ENCODE data around the gene PANK1. TPM values are rescaled to one million over a fixed set of nuclear protein-coding genes. Genes with fewer than 3 reads are reported as not detected.

The PANK1 gene
- total RNA-seq, 4 donors from 2014 or later = 4.6 to 51.6 (median 36.1) TPM

DNA sequence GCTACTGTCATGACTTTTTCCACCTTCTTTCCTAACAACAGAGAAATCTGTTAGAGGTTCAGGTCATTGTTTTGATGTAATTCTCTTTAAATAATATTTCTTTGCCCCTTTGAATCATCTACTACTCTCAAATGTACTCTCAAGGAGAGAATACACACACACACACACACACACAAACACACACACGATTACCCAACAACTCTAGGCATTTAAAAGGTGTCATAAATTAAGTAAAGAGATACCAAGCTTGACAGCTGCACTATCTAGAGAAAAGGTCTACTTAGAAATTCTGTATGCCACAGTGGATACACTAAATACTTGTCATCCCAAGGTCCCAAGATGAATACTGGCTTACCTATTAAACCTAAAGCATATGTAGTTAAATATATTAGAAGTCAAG lies 4.8 kb downstream of the PANK1 start:
- in situ Hi-C loops (cut with MboI; ENCODE audit: low pct_ligation_motif_present in 1 of 4, low pct_unique_long_range_greater_than_20kb in 1 of 4, low sequenced_read_pairs in 3 of 4) (no loop called here), intact Hi-C loops (cut with DNase I; ENCODE audit: low total_unique reads) (loop anchor here (5.0 kb wide), 1 partner anchor 62 kb away; the partner anchor contains the start of gene KIF20B)
- Histone ChIP-seq H3K27me3 (no peaks in the 10 kb centered on the region), H3K4me3 (no peak overlapping the region), H3K36me3 (no peaks in the 10 kb centered on the region), H3K9me3 (no peaks in the 10 kb centered on the region), H3K4me1 (peaks cover 0 to 12% (median 6%) of the 10 kb centered on the region in 4 donors), H3K27ac (no peak overlapping the region)
- no peak for TF ChIP-seq POLR2AphosphoS5 (IDR thresholded peaks at IDR 0.05)
- TF ChIP-seq, protein P1, sequence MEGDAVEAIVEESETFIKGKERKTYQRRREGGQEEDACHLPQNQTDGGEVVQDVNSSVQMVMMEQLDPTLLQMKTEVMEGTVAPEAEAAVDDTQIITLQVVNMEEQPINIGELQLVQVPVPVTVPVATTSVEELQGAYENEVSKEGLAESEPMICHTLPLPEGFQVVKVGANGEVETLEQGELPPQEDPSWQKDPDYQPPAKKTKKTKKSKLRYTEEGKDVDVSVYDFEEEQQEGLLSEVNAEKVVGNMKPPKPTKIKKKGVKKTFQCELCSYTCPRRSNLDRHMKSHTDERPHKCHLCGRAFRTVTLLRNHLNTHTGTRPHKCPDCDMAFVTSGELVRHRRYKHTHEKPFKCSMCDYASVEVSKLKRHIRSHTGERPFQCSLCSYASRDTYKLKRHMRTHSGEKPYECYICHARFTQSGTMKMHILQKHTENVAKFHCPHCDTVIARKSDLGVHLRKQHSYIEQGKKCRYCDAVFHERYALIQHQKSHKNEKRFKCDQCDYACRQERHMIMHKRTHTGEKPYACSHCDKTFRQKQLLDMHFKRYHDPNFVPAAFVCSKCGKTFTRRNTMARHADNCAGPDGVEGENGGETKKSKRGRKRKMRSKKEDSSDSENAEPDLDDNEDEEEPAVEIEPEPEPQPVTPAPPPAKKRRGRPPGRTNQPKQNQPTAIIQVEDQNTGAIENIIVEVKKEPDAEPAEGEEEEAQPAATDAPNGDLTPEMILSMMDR (IDR thresholded peaks at IDR 0.05) = no peak
- TF ChIP-seq POLR2A (IDR thresholded peaks at IDR 0.05) = no peak
- TF ChIP-seq EP300 (IDR thresholded peaks at IDR 0.05; ENCODE audit: low read depth) = no peak
- no peak for DNase-seq
- WGBS, 2 donors (ENCODE audit: low coverage in 1 of 2) = 25 to 69% methylated on average over 1 of the region's 1 CpG

DNA sequence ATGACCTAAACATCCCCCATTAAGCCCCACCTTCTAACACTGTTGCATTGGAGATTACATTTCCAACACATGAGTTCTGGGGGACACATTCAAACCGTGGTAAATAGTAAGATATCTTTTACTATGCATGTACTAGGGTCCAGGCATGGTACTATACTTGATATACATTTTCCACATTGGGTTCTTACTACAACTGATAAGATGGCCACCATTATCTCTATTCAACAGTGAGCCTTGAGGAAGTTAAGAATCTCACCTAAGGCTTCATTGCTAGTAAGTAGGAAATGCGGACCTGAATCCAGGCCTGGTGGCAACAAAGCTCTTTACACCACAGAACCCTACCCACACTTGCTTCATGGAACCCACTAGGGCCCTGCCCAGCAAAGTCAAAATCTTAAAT lies 5.7 kb downstream of the PANK1 start:
- 92 to 100% methylated on average over 1 to 2 of the region's 2 CpGs for WGBS, 2 donors (ENCODE audit: low coverage in 1 of 2)
- in situ Hi-C loops (cut with MboI; ENCODE audit: low pct_ligation_motif_present in 1 of 4, low pct_unique_long_range_greater_than_20kb in 1 of 4, low sequenced_read_pairs in 3 of 4) = no loop called here
- H3K27ac ChIP-seq = no peak overlapping the region

DNA sequence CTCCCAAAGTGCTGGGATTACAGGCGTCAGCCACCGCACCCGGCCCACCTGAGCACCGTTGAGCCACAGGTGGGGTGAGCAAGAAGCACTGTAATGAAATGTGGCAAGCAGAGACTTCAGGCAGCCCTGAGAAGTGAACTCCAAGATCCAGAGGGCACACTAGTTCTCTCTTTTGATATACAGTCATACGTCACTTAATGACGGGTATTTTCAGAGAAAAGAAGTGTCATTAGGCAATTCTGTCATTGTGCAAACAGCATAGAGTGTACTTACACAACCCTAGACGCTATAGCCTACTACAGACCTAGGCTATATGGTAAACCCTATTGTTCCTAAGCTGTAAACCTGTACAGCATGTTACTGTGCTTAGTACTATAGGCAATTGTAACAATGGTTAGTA lies 7.9 kb downstream of the PANK1 start:
- WGBS, 2 donors (ENCODE audit: low coverage in 1 of 2) = 85 to 91% methylated on average over 2 to 7 of the region's 7 CpGs
- Histone ChIP-seq H3K27ac (no peak overlapping the region), H3K27me3 (no peaks in the 10 kb centered on the region), H3K9me3 (no peaks in the 10 kb centered on the region), H3K4me1 (peaks cover 0 to 3% (median 0%) of the 10 kb centered on the region in 4 donors), H3K36me3 (no peaks in the 10 kb centered on the region), H3K4me3 (no peak overlapping the region)
- TF ChIP-seq POLR2A (IDR thresholded peaks at IDR 0.05) = no peak
- in situ Hi-C loops (cut with MboI; ENCODE audit: low pct_ligation_motif_present in 1 of 4, low pct_unique_long_range_greater_than_20kb in 1 of 4, low sequenced_read_pairs in 3 of 4) = no loop called here
- intact Hi-C loops (cut with DNase I; ENCODE audit: low total_unique reads) = no loop called here
- DNase-seq = no peak

More for the DNA sequence above, 5.7 kb downstream of the PANK1 start:
- Histone ChIP-seq H3K9me3 (no peaks in the 10 kb centered on the region), H3K27me3 (no peaks in the 10 kb centered on the region), H3K4me1 (peaks cover 0 to 12% (median 6%) of the 10 kb centered on the region in 4 donors), H3K4me3 (no peak overlapping the region), H3K36me3 (no peaks in the 10 kb centered on the region)
- TF ChIP-seq EP300 (IDR thresholded peaks at IDR 0.05; ENCODE audit: low read depth) (no peak), POLR2AphosphoS5 (IDR thresholded peaks at IDR 0.05) (no peak), POLR2A (IDR thresholded peaks at IDR 0.05) (no peak)
- TF ChIP-seq, protein P1 (IDR thresholded peaks at IDR 0.05) = no peak
- no peak for DNase-seq
- intact Hi-C loops (cut with DNase I; ENCODE audit: low total_unique reads) = no loop called here

DNA sequence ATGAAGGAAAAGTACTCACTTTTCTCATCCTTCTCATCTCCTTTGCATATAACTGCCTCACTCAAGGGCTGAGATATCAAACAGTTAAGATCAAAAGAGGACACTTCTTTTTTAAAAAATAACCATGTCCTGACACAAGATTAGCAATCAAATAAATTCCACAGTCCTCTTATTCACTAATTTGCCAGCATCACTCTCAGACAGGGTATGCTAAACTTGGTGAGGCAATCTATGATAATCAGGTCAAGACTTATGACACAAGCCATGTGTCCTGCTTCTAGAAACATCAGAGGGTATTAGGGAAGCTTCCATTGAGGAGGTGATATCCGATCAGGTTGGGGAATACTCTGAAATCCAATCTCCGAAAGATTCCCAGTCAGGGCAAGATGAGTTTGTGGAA lies 10.4 kb downstream of the PANK1 start:
- TF ChIP-seq POLR2AphosphoS5 (IDR thresholded peaks at IDR 0.05) = no peak
- no peak for TF ChIP-seq EP300 (IDR thresholded peaks at IDR 0.05; ENCODE audit: low read depth)
- no peak for TF ChIP-seq POLR2A (IDR thresholded peaks at IDR 0.05)
- TF ChIP-seq, protein P1 (IDR thresholded peaks at IDR 0.05) = no peak
- in situ Hi-C loops (cut with MboI; ENCODE audit: low pct_ligation_motif_present in 1 of 4, low pct_unique_long_range_greater_than_20kb in 1 of 4, low sequenced_read_pairs in 3 of 4) (no loop called here), intact Hi-C loops (cut with DNase I; ENCODE audit: low total_unique reads) (no loop called here)
- H3K27me3 ChIP-seq = no peaks in the 10 kb centered on the region
- no peaks in the 10 kb centered on the region for H3K4me1 ChIP-seq
- H3K27ac ChIP-seq = no peak overlapping the region
- H3K9me3 ChIP-seq = no peaks in the 10 kb centered on the region
- H3K36me3 ChIP-seq = no peaks in the 10 kb centered on the region
- no peak for DNase-seq
- 93 to 100% methylated on average over 1 to 2 of the region's 2 CpGs for WGBS, 2 donors (ENCODE audit: low coverage in 1 of 2)
- H3K4me3 ChIP-seq = no peak overlapping the region

DNA sequence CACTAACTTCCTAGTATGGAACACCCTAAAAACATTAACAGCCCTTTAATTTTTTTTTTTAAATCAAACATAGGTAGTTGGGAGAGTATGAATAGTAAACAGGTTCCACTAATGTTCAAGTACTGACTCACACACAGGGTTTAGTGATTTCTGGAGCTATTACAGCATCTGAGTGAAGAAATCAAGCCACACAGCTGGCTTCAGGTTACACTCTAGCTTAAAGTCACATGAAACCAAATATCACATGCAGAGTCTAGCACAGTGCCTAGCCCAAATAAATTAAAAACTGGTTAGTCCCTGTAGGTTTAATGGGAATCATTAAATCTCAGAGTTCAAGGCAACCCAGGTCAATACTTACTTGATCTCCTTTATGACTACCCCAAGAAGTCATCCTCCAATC lies 11.6 kb downstream of the PANK1 start:
- H3K27ac ChIP-seq = no peak overlapping the region
- no peak overlapping the region for H3K4me3 ChIP-seq
- TF ChIP-seq POLR2A (IDR thresholded peaks at IDR 0.05) (no peak), EP300 (IDR thresholded peaks at IDR 0.05; ENCODE audit: low read depth) (no peak), POLR2AphosphoS5 (IDR thresholded peaks at IDR 0.05) (no peak)
- TF ChIP-seq, protein P1 (IDR thresholded peaks at IDR 0.05) = no peak
- DNase-seq = no peak
- no peaks in the 10 kb centered on the region for H3K4me1 ChIP-seq
- in situ Hi-C loops (cut with MboI; ENCODE audit: low pct_ligation_motif_present in 1 of 4, low pct_unique_long_range_greater_than_20kb in 1 of 4, low sequenced_read_pairs in 3 of 4) = no loop called here
- no peaks in the 10 kb centered on the region for H3K36me3 ChIP-seq
- intact Hi-C loops (cut with DNase I; ENCODE audit: low total_unique reads) = no loop called here
- no peaks in the 10 kb centered on the region for H3K9me3 ChIP-seq
- H3K27me3 ChIP-seq = no peaks in the 10 kb centered on the region

All from transverse colon (tissue), 4 donors.